Neural cell (in vitro differentiated cells): ENCODE measurements around the gene TMEM170A. TPM values are rescaled to one million over a fixed set of nuclear protein-coding genes. Genes with fewer than 3 reads are reported as not detected.

Experiments used
- H2AFZ ChIP-seq: fragments of 200-600, 300-800 bp; sonication (generic), shearing (Covaris generic); 2 replicates; pipeline ENCODE4 v1.6.0; 2014; ENCODE audit warnings: low read depth, mild to moderate bottlenecking, antibody characterized with exemption, low read length, moderate library complexity
- H3F3A ChIP-seq: fragments of 200-600 bp; shearing (Covaris generic); 2 replicates; pipeline ENCODE4 v1.6.1; 2016; ENCODE audit warnings: mild to moderate bottlenecking, moderate library complexity, mixed read lengths, antibody characterized with exemption, low read length; ENCODE audit not compliant: insufficient read depth, poor library complexity, severe bottlenecking
- H3K27ac ChIP-seq: fragments of 200-600, 300-800 bp; sonication (generic), shearing (Covaris generic); 2 replicates; pipeline ENCODE4 v1.5.1; 2014; ENCODE audit warnings: mild to moderate bottlenecking, low read length, moderate library complexity
- H3K27me3 ChIP-seq: fragments of 300-800, 200-600 bp; sonication (generic), shearing (Covaris generic); 2 replicates; pipeline ENCODE4 v1.6.0; 2014; ENCODE audit warnings: mild to moderate bottlenecking, low read depth, low read length, moderate library complexity; ENCODE audit not compliant: insufficient read depth
- H3K36me3 ChIP-seq: fragments of 300-800, 200-600 bp; sonication (generic), shearing (Covaris generic); 2 replicates; pipeline ENCODE4 v1.5.1; 2014; ENCODE audit warnings: mild to moderate bottlenecking, antibody characterized with exemption, low read length, moderate library complexity; ENCODE audit not compliant: insufficient read depth
- H3K4me2 ChIP-seq: fragments of 300-800, 200-600 bp; sonication (generic), shearing (Covaris generic); 2 replicates; pipeline ENCODE4 v1.6.0; 2014; ENCODE audit warnings: mild to moderate bottlenecking, low read length
- H3K4me3 ChIP-seq: fragments of 300-800, 200-600 bp; sonication (generic), shearing (Covaris generic); 2 replicates; pipeline ENCODE4 v1.5.1; 2014; ENCODE audit warnings: mild to moderate bottlenecking, low read length, moderate library complexity
- H3K79me2 ChIP-seq: fragments of 200-600 bp; shearing (Covaris generic); replicated peaks from 2 replicates; pipeline ENCODE4 v1.6.0; 2014; ENCODE audit warnings: mild to moderate bottlenecking, low read length, moderate library complexity; ENCODE audit not compliant: insufficient read depth
- H3K9ac ChIP-seq: fragments of 300-800, 200-600 bp; sonication (generic), shearing (Covaris generic); 2 replicates; pipeline ENCODE4 v1.6.1; 2016; ENCODE audit warnings: mild to moderate bottlenecking, low read length, mixed read lengths
- H3K9me2 ChIP-seq: fragments of 200-600 bp; shearing (Covaris generic); 2 replicates; pipeline ENCODE4 v1.6.1; 2016; ENCODE audit warnings: mild to moderate bottlenecking, low read length, mixed read lengths; ENCODE audit not compliant: insufficient read depth
- H3K9me3 ChIP-seq: fragments of 200-600, 300-800 bp; sonication (generic), shearing (Covaris generic); 2 replicates; pipeline ENCODE4 v1.6.1; 2016; ENCODE audit warnings: mild to moderate bottlenecking, mixed run types, low read length, moderate library complexity, mixed read lengths
- H4K20me1 ChIP-seq: fragments of 200-600 bp; shearing (Covaris generic); 2 replicates; pipeline ENCODE4 v1.6.1; 2016; ENCODE audit warnings: mild to moderate bottlenecking, mixed run types; ENCODE audit not compliant: insufficient read depth
- CTCF ChIP-seq: fragments of 450-650 bp; IDR thresholded peaks from 2 replicates; pipeline ENCODE4 v1.5.1; 2014; ENCODE audit warnings: antibody characterized with exemption, mild to moderate bottlenecking, moderate library complexity; ENCODE audit not compliant: poor library complexity, severe bottlenecking
- EP300 ChIP-seq: fragments of 450-650 bp; conservative IDR thresholded peaks from 2 replicates; pipeline ENCODE4 v1.6.1; 2014; ENCODE audit warnings: antibody characterized with exemption, mild to moderate bottlenecking, moderate library complexity; ENCODE audit not compliant: poor library complexity, severe bottlenecking
- EZH2 ChIP-seq: fragments of 200-600, 300-800 bp; shearing (Covaris generic), sonication (generic); IDR thresholded peaks from 2 replicates; pipeline ENCODE4 v1.6.1; 2014; ENCODE audit warnings: antibody characterized with exemption, low read length, borderline replicate concordance, mild to moderate bottlenecking; ENCODE audit not compliant: insufficient read depth, poor library complexity, severe bottlenecking
- MXI1 ChIP-seq: fragments of 450-650 bp; conservative IDR thresholded peaks from 2 replicates; pipeline ENCODE4 v1.6.1; 2014; ENCODE audit warnings: antibody characterized with exemption, mild to moderate bottlenecking; ENCODE audit not compliant: poor library complexity, severe bottlenecking
- POLR2AphosphoS5 ChIP-seq: IDR thresholded peaks from 2 replicates; pipeline ENCODE4 v1.6.1; 2012
- RAD21 ChIP-seq: fragments of 450-650 bp; conservative IDR thresholded peaks from 2 replicates; pipeline ENCODE4 v1.6.1; 2014; ENCODE audit warnings: antibody characterized with exemption, mild to moderate bottlenecking, moderate library complexity
- REST ChIP-seq: IDR thresholded peaks from 2 replicates; pipeline ENCODE4 v1.6.1; 2012; ENCODE audit warnings: borderline replicate concordance
- SMC3 ChIP-seq: fragments of 450-650 bp; conservative IDR thresholded peaks from 2 replicates; pipeline ENCODE4 v1.6.1; 2014; ENCODE audit warnings: antibody characterized with exemption, mild to moderate bottlenecking, moderate library complexity; ENCODE audit not compliant: poor library complexity
- TAF1 ChIP-seq: IDR thresholded peaks from 2 replicates; pipeline ENCODE4 v1.6.1; 2012; ENCODE audit warnings: low read depth
- polyA plus RNA-seq: library from polyadenylated mRNA; depleted of rRNA; stranded (reverse); fragments of >200 nt; gene quantifications from 2 replicates; pipeline ENCODE4 v1.2.3, GENCODE V29; 2014

TMEM170A gene
- polyA plus RNA-seq, 1 donor from 2014 or later: 35.9 TPM

- no peaks in the 10 kb centered on the region for H3K9me3 ChIP-seq
- no peak overlapping the region for H3K27ac ChIP-seq
- H3K27me3 ChIP-seq: no peaks in the 10 kb centered on the region
- H4K20me1 ChIP-seq: no peaks in the 10 kb centered on the region
- H3K9ac ChIP-seq: no peak overlapping the region
- no peak for TF ChIP-seq EP300
- TF ChIP-seq TAF1: no peak
- H3K4me3 ChIP-seq: no peak overlapping the region
- H3F3A ChIP-seq: no peaks in the 10 kb centered on the region
- H3K9me2 ChIP-seq: no peaks in the 10 kb centered on the region
- H3K79me2 ChIP-seq: no peaks in the 10 kb centered on the region
- H3K36me3 ChIP-seq: no peaks in the 10 kb centered on the region
- no peak overlapping the region for H2AFZ ChIP-seq
- no peak overlapping the region for H3K4me2 ChIP-seq
These were observed 10.9 kb upstream of the TMEM170A start for GRCh38 chr16:75475420-75475847.

GRCh38 chr16:75472908-75473877, 8.7 kb upstream of the TMEM170A start:
- TF ChIP-seq TAF1: no peak
- no peak for TF ChIP-seq CTCF
- no peak for TF ChIP-seq POLR2AphosphoS5
- TF ChIP-seq RAD21: no peak
- TF ChIP-seq MXI1: no peak
- no peak for TF ChIP-seq EP300
- no peak for TF ChIP-seq REST
- no peak for TF ChIP-seq EZH2
- TF ChIP-seq SMC3: no peak
- H2AFZ ChIP-seq: no peak overlapping the region
- no peaks in the 10 kb centered on the region for H3K27me3 ChIP-seq
- H3K4me2 ChIP-seq: no peak overlapping the region
- H3F3A ChIP-seq: no peaks in the 10 kb centered on the region
- H3K79me2 ChIP-seq: no peaks in the 10 kb centered on the region
- no peaks in the 10 kb centered on the region for H4K20me1 ChIP-seq
- H3K27ac ChIP-seq: no peak overlapping the region
- H3K4me3 ChIP-seq: no peak overlapping the region
- H3K9me3 ChIP-seq: no peaks in the 10 kb centered on the region
- H3K36me3 ChIP-seq: no peaks in the 10 kb centered on the region
- H3K9me2 ChIP-seq: no peaks in the 10 kb centered on the region
- H3K9ac ChIP-seq: no peak overlapping the region
